ENCODE measurements around the gene RRBP1.

RRBP1 gene

DNA sequence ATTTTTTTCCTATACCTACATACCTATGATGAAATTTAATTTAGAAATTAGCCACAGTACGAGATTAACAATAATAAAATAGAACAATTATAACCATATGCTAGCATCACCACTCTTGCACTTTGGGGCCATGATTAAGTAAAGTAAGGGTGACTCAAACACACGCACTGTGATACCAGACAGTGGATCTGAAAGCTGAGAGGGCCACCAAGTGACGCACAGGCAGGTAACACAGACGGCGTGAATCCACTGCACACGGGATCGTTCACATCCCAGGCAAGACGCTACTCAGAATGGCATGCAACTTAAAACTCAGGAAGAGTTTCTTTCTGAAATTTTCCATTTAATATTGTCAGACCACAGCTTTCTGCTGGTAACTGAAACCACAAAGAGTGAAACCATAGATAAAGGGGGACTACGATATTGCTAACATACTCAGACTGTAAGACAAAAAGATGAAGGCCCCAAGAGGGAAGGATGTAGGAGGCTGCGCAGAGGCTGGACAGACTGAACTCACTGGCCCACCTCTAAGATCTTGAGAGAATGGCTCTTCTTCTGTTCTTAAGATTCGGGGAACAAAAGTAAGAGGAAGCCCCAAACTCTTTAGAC lies 17.9 kb downstream of the RRBP1 start:
- H3K9me3 ChIP-seq (replicated peaks; ENCODE audit: insufficient read depth, low read length): no peaks in the 10 kb centered on the region
- no peak overlapping the region for H3K27ac ChIP-seq (ENCODE audit: low read length)
- no peak overlapping the region for H3K4me3 ChIP-seq (ENCODE audit: low read length)
- no peaks in the 10 kb centered on the region for H3K27me3 ChIP-seq (replicated peaks; ENCODE audit: insufficient read depth, low read length)
- no peak overlapping the region for H3K9ac ChIP-seq (ENCODE audit: low read length)
- peaks cover 74% of the 10 kb centered on the region for H4K20me1 ChIP-seq (ENCODE audit: insufficient read depth, low read length)
- H3K79me2 ChIP-seq (ENCODE audit: low read length): peaks cover 100% of the 10 kb centered on the region
- no peak overlapping the region for H3K4me2 ChIP-seq (ENCODE audit: low read depth, low read length)
- H3K36me3 ChIP-seq (replicated peaks; ENCODE audit: insufficient read depth, low read length): peaks cover 8% of the 10 kb centered on the region; the same call in 1 of the 2 replicates
- TF ChIP-seq, protein P1, sequence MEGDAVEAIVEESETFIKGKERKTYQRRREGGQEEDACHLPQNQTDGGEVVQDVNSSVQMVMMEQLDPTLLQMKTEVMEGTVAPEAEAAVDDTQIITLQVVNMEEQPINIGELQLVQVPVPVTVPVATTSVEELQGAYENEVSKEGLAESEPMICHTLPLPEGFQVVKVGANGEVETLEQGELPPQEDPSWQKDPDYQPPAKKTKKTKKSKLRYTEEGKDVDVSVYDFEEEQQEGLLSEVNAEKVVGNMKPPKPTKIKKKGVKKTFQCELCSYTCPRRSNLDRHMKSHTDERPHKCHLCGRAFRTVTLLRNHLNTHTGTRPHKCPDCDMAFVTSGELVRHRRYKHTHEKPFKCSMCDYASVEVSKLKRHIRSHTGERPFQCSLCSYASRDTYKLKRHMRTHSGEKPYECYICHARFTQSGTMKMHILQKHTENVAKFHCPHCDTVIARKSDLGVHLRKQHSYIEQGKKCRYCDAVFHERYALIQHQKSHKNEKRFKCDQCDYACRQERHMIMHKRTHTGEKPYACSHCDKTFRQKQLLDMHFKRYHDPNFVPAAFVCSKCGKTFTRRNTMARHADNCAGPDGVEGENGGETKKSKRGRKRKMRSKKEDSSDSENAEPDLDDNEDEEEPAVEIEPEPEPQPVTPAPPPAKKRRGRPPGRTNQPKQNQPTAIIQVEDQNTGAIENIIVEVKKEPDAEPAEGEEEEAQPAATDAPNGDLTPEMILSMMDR (IDR thresholded peaks at IDR 0.05; ENCODE audit: low read length): no peak
- TF ChIP-seq EZH2 (optimal IDR thresholded peaks at IDR 0.05; ENCODE audit: low read depth, low read length) (no peak), EZH2phosphoT487 (IDR thresholded peaks at IDR 0.05; ENCODE audit: low read length) (no peak)
- no peaks in the 10 kb centered on the region for H3K9me2 ChIP-seq (replicated peaks; ENCODE audit: insufficient read depth, low read length)
- no peaks in the 10 kb centered on the region for H3F3A ChIP-seq (ENCODE audit: insufficient read depth, low read length)
- H2AFZ ChIP-seq (ENCODE audit: low read length): no peak overlapping the region
- no peak for DNase-seq
- peaks cover 19% of the 10 kb centered on the region for H3K4me1 ChIP-seq (ENCODE audit: low read length)

DNA sequence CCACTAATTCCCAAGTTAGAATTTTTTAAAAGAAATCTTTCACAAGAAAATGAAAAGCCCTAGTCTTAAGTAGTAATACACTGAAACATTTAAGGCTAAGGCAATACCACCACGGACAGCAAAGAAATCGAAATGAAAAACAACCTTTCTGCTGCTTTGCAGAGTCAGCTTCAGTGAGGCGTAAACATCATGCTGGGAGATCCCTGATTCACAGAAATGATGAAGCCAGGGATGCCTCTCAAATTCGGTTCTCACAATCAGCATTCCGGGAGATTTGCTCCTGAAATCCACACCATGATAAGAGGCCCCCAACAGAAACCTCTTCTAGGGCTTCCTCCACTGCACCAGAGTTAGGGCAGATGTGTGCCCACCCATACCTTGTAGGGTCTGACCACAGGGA lies 18.6 kb downstream of the RRBP1 start:
- H3K4me2 ChIP-seq (ENCODE audit: low read depth, low read length): no peak overlapping the region

DNA sequence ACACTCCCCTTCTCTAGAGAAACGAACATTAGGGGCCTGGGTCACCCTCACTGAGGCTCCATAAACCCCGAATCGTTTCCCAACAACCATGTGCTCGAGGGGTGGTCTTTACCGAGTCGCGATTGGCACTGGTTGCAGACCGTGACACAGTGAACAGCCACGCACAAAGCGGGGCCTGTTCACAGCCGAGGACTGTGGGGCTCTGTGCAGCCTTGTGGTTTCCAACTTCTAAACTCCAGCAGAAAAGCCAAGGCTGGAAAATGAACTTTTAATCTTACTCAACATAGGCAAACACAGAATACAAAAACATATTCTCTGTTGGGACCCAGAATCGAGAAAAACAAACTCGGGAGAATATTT lies 19.0 kb downstream of the RRBP1 start:
- DNase-seq: no peak
- peaks cover 66% of the 10 kb centered on the region for H4K20me1 ChIP-seq (ENCODE audit: insufficient read depth, low read length)
- H3K27me3 ChIP-seq (replicated peaks; ENCODE audit: insufficient read depth, low read length): no peaks in the 10 kb centered on the region
- no peaks in the 10 kb centered on the region; the same call in 1 of the 2 replicates for H3F3A ChIP-seq (ENCODE audit: insufficient read depth, low read length)
- peaks cover 17% of the 10 kb centered on the region for H3K4me1 ChIP-seq (ENCODE audit: low read length)
- no peaks in the 10 kb centered on the region for H3K9me3 ChIP-seq (replicated peaks; ENCODE audit: insufficient read depth, low read length)
- no peaks in the 10 kb centered on the region for H3K9me2 ChIP-seq (replicated peaks; ENCODE audit: insufficient read depth, low read length)
- no peak overlapping the region for H3K4me2 ChIP-seq (ENCODE audit: low read depth, low read length)
- peaks cover 15% of the 10 kb centered on the region; the same call in 1 of the 2 replicates for H3K36me3 ChIP-seq (replicated peaks; ENCODE audit: insufficient read depth, low read length)
- no peak overlapping the region for H2AFZ ChIP-seq (ENCODE audit: low read length)
- H3K27ac ChIP-seq (ENCODE audit: low read length): no peak overlapping the region
- H3K79me2 ChIP-seq (ENCODE audit: low read length): peaks cover 100% of the 10 kb centered on the region
- H3K9ac ChIP-seq (ENCODE audit: low read length): no peak overlapping the region
- TF ChIP-seq EZH2 (optimal IDR thresholded peaks at IDR 0.05; ENCODE audit: low read depth, low read length) (no peak), EZH2phosphoT487 (IDR thresholded peaks at IDR 0.05; ENCODE audit: low read length) (no peak)
- TF ChIP-seq, protein P1 (IDR thresholded peaks at IDR 0.05; ENCODE audit: low read length): no peak
- H3K4me3 ChIP-seq (ENCODE audit: low read length): no peak overlapping the region

More for the DNA sequence above, 18.6 kb downstream of the RRBP1 start:
- H3K27ac ChIP-seq (ENCODE audit: low read length): no peak overlapping the region
- peaks cover 71% of the 10 kb centered on the region for H4K20me1 ChIP-seq (ENCODE audit: insufficient read depth, low read length)
- H3K36me3 ChIP-seq (replicated peaks; ENCODE audit: insufficient read depth, low read length): peaks cover 11% of the 10 kb centered on the region; the same call in 1 of the 2 replicates
- peaks cover 100% of the 10 kb centered on the region for H3K79me2 ChIP-seq (ENCODE audit: low read length)
- H3K9ac ChIP-seq (ENCODE audit: low read length): no peak overlapping the region
- DNase-seq: no peak
- H3K4me1 ChIP-seq (ENCODE audit: low read length): peaks cover 17% of the 10 kb centered on the region
- H3K27me3 ChIP-seq (replicated peaks; ENCODE audit: insufficient read depth, low read length): no peaks in the 10 kb centered on the region
- H3K9me3 ChIP-seq (replicated peaks; ENCODE audit: insufficient read depth, low read length): no peaks in the 10 kb centered on the region
- H2AFZ ChIP-seq (ENCODE audit: low read length): no peak overlapping the region
- TF ChIP-seq EZH2 (optimal IDR thresholded peaks at IDR 0.05; ENCODE audit: low read depth, low read length): no peak
- no peaks in the 10 kb centered on the region for H3K9me2 ChIP-seq (replicated peaks; ENCODE audit: insufficient read depth, low read length)
- no peaks in the 10 kb centered on the region for H3F3A ChIP-seq (ENCODE audit: insufficient read depth, low read length)
- no peak overlapping the region for H3K4me3 ChIP-seq (ENCODE audit: low read length)

DNA sequence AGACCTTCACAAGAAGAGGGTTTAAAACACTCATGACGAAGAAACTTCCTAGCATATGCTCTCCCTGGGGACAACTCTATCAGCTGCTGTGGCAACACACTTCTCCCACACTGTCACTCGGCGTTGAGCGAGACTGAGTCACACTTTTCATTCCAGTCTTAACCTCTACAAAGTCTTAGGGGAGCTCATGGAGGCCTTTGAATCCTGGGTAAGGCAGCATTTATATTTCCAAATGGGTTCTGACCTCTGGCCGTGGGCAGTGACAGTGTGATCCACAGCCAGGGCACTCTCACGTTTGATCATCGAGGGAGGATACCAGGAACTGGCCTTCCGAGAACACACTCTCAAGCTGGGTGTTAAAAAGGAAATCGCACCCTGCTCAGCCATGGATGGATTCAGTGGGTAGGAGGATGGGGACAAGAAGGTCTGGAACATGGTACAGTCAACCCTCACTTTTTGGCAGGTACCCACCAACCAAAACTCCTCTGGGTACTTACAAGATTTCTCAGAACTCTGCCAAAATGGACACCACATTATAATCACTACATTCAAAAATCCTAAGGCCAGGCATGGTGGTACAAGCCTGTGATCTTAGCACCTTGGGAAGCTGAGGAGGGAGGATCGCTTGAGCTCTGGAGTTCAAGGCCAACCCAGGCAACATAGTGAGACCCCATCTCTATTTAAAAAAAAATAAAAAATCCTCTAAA lies 19.6 kb downstream of the RRBP1 start:
- peaks cover 100% of the 10 kb centered on the region for H3K79me2 ChIP-seq (ENCODE audit: low read length)
- peaks cover 17% of the 10 kb centered on the region for H3K4me1 ChIP-seq (ENCODE audit: low read length)
- no peak overlapping the region for H2AFZ ChIP-seq (ENCODE audit: low read length)
- H3K27me3 ChIP-seq (replicated peaks; ENCODE audit: insufficient read depth, low read length): no peaks in the 10 kb centered on the region
- H3K9ac ChIP-seq (ENCODE audit: low read length): no peak overlapping the region
- H3K4me3 ChIP-seq (ENCODE audit: low read length): no peak overlapping the region
- peaks cover 16% of the 10 kb centered on the region; the same call in 1 of the 2 replicates for H3K36me3 ChIP-seq (replicated peaks; ENCODE audit: insufficient read depth, low read length)
- H4K20me1 ChIP-seq (ENCODE audit: insufficient read depth, low read length): peaks cover 68% of the 10 kb centered on the region
- no peak for DNase-seq
- H3F3A ChIP-seq (ENCODE audit: insufficient read depth, low read length): no peaks in the 10 kb centered on the region; the same call in 1 of the 2 replicates
- TF ChIP-seq EZH2 (optimal IDR thresholded peaks at IDR 0.05; ENCODE audit: low read depth, low read length) (no peak), EZH2phosphoT487 (IDR thresholded peaks at IDR 0.05; ENCODE audit: low read length) (no peak)
- TF ChIP-seq, protein P1 (IDR thresholded peaks at IDR 0.05; ENCODE audit: low read length): no peak
- H3K9me3 ChIP-seq (replicated peaks; ENCODE audit: insufficient read depth, low read length): no peaks in the 10 kb centered on the region
- no peak overlapping the region for H3K4me2 ChIP-seq (ENCODE audit: low read depth, low read length)
- no peak overlapping the region for H3K27ac ChIP-seq (ENCODE audit: low read length)
- no peaks in the 10 kb centered on the region for H3K9me2 ChIP-seq (replicated peaks; ENCODE audit: insufficient read depth, low read length)
